ENCODE results near the gene TRIP4. TPM values are rescaled to one million over a fixed set of nuclear protein-coding genes. Genes with fewer than 3 reads are reported as not detected.

TRIP4 gene
- total and polyA plus RNA-seq, 2 donors (not counting 3 experiments of a cell fraction or from before 2014, with no cell fraction given) = 10.9 to 31.1 TPM

Small RNA genes within 50 kb of the gene (small RNA-seq; reads per million reads assigned to genes)
- gene RF00019 (ENCODE audit: insufficient read depth, insufficient read length, low read depth, low replicate concordance) = not detected
- not detected for gene RF00554 (ENCODE audit: insufficient read depth, insufficient read length, low read depth, low replicate concordance)

Other genes starting within 250 kb of the TRIP4 start
- gene SNX22, start 236.1 kb upstream of the TRIP4 start, total RNA-seq = 0.14 and 0.73 TPM in 2 replicates
- gene SNX22, start 236.1 kb upstream of the TRIP4 start, polyA plus RNA-seq = 0.14 and 0.18 TPM in 2 replicates
- gene PPIB, start 224.8 kb upstream of the TRIP4 start, total RNA-seq = 818 and 840 TPM in 2 replicates
- gene PPIB, start 224.8 kb upstream of the TRIP4 start, polyA plus RNA-seq = 1,157 and 1,240 TPM in 2 replicates
- 25.9 and 31.7 TPM in 2 replicates for gene CSNK1G1, start 31.7 kb upstream of the TRIP4 start, total RNA-seq
- 7.9 and 9.0 TPM in 2 replicates for gene CSNK1G1, start 31.7 kb upstream of the TRIP4 start, polyA plus RNA-seq
- gene PCLAF, start 6.4 kb upstream of the TRIP4 start, total RNA-seq = 54.7 and 65.7 TPM in 2 replicates
- 36.1 and 55.2 TPM in 2 replicates for gene PCLAF, start 6.4 kb upstream of the TRIP4 start, polyA plus RNA-seq
- gene ZNF609, start 72.7 kb downstream of the TRIP4 start, total RNA-seq = 49.6 and 52.8 TPM in 2 replicates
- 15.9 and 18.2 TPM in 2 replicates for gene ZNF609, start 72.7 kb downstream of the TRIP4 start, polyA plus RNA-seq

Data from endothelial cell of umbilical vein (primary cell).